Measurements from ENCODE around the gene GLRX5.
"Not testable (repeated sequence)": the region's sequence is repeated elsewhere in the genome, so short reads cannot be mapped to it uniquely, and the experiment has no call there.

Gene GLRX5

DNA sequence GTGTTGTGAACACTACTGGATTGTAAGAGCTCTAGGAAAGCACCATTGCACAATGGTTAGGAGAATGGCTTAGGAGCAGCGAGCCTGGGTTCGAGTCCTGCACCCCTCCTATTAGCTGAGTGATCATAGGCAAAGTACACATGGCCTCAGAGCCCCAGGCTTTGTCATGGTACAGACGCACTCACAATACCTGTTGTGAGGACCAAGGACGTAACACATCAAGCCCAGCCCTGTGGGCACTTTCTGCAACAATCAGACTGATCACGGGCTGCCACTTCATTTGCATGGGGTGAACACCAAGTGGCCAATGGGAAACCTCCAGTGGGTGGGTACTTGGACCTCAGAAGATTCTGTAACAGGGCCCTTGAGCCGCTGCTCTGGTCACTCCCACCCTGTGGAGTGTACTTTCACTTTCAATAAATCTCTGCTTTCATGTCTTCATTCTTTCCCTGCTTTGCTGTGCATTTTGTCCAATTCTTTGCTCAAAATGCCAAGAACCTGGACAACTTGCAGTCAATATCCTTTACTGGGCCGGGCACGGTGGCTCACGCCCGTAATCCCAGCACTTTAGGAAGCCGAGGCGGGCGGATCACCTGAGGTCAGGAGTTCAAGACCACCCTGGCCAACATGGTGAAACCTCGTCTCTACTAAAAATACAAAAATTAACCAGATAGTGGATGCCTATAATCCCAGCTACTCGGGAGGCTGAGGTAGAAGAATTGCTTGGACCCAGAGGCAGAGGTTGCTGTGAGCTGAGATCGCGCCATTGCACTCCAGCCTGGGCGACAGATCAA is 28.2 kb downstream of the GLRX5 start:
- DNase-seq: no peak

GRCh38 chr14:95564060-95564459 is 29.2 kb downstream of the GLRX5 start:
- no peak for DNase-seq

DNA sequence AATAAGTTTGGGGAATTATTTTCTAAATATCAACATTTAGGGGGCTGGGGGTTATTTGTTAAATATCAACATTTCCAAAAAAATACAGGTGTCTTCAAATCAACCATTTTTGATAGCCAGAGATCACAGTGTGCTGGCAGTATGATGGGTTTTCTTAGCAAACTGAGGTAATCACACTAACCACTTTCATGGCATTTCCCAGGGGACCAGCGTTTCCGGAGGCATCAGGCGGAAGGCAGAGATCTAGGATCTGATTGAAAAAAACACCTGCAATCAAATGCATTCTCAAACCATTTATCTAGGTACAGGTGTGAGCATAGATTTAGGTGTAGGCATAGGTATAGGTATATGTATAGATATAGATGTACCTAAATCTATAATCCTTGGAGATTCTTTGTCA is 34.6 kb downstream of the GLRX5 start:
- DNase-seq: no peak

- no peak for DNase-seq
Measured at GRCh38 chr14:95573313-95573712, 38.5 kb downstream of the GLRX5 start.

DNA sequence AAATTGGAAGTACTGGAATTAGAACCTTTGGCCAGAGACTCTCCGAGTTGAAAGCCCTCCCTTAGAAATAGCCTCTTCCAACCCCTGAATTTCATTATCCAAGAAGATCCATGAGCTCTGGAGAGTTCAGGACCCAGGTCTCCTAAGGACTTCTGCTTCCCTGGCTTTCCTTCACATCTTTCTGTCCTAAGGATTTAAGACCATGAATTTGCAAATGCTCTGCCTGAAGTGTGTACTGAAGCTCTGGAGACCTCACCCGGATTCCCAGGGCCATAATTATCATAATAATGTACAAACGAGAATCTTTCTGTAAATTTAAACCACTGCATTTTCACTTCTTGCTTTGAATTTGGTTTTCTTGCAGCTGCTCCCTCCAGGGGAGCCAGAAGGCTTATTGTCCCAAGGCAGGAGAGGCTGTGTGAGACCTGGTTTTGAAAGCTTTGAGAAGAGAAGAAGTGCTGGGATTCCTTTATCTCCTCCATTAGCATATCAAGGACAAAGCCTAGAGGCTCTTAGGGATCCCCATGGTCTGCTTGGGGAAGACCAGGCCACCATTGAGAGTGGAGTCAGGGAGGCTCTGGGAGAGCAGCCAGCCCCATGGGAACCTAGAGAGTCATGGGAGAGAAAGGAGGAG is 41.1 kb downstream of the GLRX5 start:
- no peak for DNase-seq

- no peak for DNase-seq
Measured at GRCh38 chr14:95577067-95577800, 42.4 kb downstream of the GLRX5 start.

DNA sequence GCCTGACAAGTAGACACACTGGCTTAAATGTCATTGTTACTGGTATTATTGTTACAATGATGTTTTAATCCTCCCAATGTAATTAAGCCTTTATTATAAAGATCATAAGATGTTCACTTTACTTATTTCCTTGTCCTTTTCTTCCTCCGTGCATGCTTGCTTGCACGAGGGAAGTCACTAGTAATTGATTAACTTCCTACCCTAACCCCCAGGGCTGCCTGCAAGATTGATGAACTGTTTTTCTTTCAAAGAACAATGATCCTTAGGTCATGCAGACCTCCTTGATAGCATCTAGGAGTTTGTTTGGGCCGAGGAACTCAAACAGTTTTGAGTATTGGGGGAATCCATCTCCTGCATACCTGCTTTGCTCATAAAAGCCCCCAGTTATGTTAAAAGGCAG is 43.0 kb downstream of the GLRX5 start:
- DNase-seq: no peak

- DNase-seq: not testable (repeated sequence)
Measured at GRCh38 chr14:95583836-95584617, 49.2 kb downstream of the GLRX5 start.

- no peak for DNase-seq
Measured at GRCh38 chr14:95585953-95586620, 51.2 kb downstream of the GLRX5 start.

GRCh38 chr14:95591182-95591581 is 56.3 kb downstream of the GLRX5 start:
- not testable (repeated sequence) for DNase-seq
